Smooth muscle cell (in vitro differentiated cells): ENCODE results near the gene HCFC1. TPM values are rescaled to one million over a fixed set of nuclear protein-coding genes. Genes with fewer than 3 reads are reported as not detected.

Source experiments
- DNase-seq: peaks from one replicate; lab custom pipeline; 2025; ENCODE audit not compliant: unreplicated experiment; lab: John Stamatoyannopoulos, UW
- H2AFZ ChIP-seq: fragments of 200-600 bp; sonication (generic); 2 replicates; pipeline ENCODE4 v1.6.0; 2016; ENCODE audit warnings: antibody characterized with exemption, low read depth, mild to moderate bottlenecking
- H3F3A ChIP-seq: fragments of 200-600 bp; sonication (generic); 2 replicates; pipeline ENCODE4 v1.6.0; 2017; ENCODE audit warnings: antibody characterized with exemption, low read depth
- H3K27ac ChIP-seq: fragments of 200-600 bp; sonication (generic); 2 replicates; pipeline ENCODE4 v1.5.1; 2016; ENCODE audit warnings: low read depth, mild to moderate bottlenecking
- H3K27me3 ChIP-seq: fragments of 200-600 bp; sonication (generic); 2 replicates; pipeline ENCODE4 v1.6.1; 2016; ENCODE audit warnings: low read depth, mild to moderate bottlenecking
- H3K36me3 ChIP-seq: fragments of 200-600 bp; sonication (generic); 2 replicates; pipeline ENCODE4 v1.5.1; 2016; ENCODE audit warnings: low read depth
- H3K4me1 ChIP-seq: fragments of 200-600 bp; sonication (generic); 2 replicates; pipeline ENCODE4 v1.5.1; 2016; ENCODE audit warnings: low read depth
- H3K4me2 ChIP-seq: fragments of 200-600 bp; sonication (generic); 2 replicates; pipeline ENCODE4 v1.6.0; 2016; ENCODE audit warnings: mild to moderate bottlenecking
- H3K4me3 ChIP-seq: fragments of 200-600 bp; sonication (generic); 2 replicates; pipeline ENCODE4 v1.5.1; 2016; ENCODE audit warnings: mild to moderate bottlenecking
- H3K79me2 ChIP-seq: fragments of 200-600 bp; sonication (generic); 2 replicates; pipeline ENCODE4 v1.6.0; 2016; ENCODE audit warnings: low read depth, mild to moderate bottlenecking
- H3K9ac ChIP-seq: fragments of 200-600 bp; sonication (generic); 2 replicates; pipeline ENCODE4 v1.6.0; 2016; ENCODE audit warnings: low read depth
- H3K9me3 ChIP-seq: fragments of 200-600 bp; sonication (generic); replicated peaks from 2 replicates; pipeline ENCODE4 v1.5.1; 2016; ENCODE audit warnings: low read depth
- H4K20me1 ChIP-seq: fragments of 200-600 bp; sonication (generic); 2 replicates; pipeline ENCODE4 v1.6.0; 2016; ENCODE audit warnings: low read depth
- WGBS: methylation state at CpG from one replicate; pipeline ENCODE4 v1.1.7; 2016; ENCODE audit warnings: low lambda C conversion rate; 5-methylcytosine and 5-hydroxymethylcytosine counted together
- polyA plus RNA-seq: library from polyadenylated mRNA; unstranded; fragments of >200 nt; fragmentation: Nextera tagmentation; extraction: Ambion mirVana; gene quantifications from 2 replicates; pipeline ENCODE4 v1.2.1, GENCODE V29; 2016
- total RNA-seq: library from RNA; depleted of rRNA; stranded (reverse); fragments of >200 nt; gene quantifications from 2 replicates; pipeline ENCODE4 v1.2.3, GENCODE V29; 2014
- TF ChIP-seq, protein P1 (sequence below): fragments of 200-600 bp; sonication (generic); IDR thresholded peaks from 2 replicates; pipeline ENCODE4 v1.5.1; 2017; ENCODE audit warnings: borderline replicate concordance, mild to moderate bottlenecking, antibody characterized with exemption; ENCODE audit not compliant: insufficient read depth, poor library complexity, severe bottlenecking

The HCFC1 gene
- total and polyA plus RNA-seq, 2 experiments from 2014 or later, result 22.8 to 23.3 TPM

DNA sequence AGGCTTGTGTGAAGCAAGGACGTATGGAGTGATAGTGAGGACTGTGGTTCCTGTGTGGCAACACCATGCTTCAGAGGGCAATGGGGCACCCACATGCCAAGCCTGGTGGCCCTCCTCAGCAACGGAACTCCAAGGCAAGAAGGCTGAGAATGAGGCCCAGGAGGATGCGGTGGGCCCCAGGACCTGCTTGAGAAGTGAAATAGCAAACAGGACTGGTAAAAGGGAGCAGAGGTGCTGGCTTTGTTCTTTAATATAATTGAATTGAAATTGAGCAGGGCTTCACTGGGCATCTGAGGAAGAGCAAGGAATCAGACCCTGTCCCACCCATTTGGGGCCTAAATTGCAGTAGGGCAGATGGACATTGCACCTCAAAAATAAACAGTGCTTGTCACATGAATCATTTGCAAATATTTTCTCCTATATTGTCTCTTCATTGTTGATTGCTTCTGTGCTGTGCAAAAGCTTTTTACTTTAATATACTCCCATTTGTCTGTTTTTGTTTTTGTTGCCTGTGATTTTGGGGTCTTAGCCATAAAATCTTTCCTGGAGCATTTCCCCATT lies 3.2 kb upstream of the HCFC1 start:
- no peak for DNase-seq
- Histone ChIP-seq H3K36me3 (no peaks in the 10 kb centered on the region), H3K79me2 (peaks cover 2% of the 10 kb centered on the region), H3F3A (no peaks in the 10 kb centered on the region), H3K9ac (no peak overlapping the region), H3K27me3 (no peaks in the 10 kb centered on the region), H3K27ac (no peak overlapping the region), H3K4me3 (no peak overlapping the region), H4K20me1 (peaks cover 8% of the 10 kb centered on the region), H2AFZ (no peak overlapping the region), H3K9me3 (no peaks in the 10 kb centered on the region), H3K4me1 (no peaks in the 10 kb centered on the region), H3K4me2 (no peak overlapping the region)
- TF ChIP-seq, protein P1, sequence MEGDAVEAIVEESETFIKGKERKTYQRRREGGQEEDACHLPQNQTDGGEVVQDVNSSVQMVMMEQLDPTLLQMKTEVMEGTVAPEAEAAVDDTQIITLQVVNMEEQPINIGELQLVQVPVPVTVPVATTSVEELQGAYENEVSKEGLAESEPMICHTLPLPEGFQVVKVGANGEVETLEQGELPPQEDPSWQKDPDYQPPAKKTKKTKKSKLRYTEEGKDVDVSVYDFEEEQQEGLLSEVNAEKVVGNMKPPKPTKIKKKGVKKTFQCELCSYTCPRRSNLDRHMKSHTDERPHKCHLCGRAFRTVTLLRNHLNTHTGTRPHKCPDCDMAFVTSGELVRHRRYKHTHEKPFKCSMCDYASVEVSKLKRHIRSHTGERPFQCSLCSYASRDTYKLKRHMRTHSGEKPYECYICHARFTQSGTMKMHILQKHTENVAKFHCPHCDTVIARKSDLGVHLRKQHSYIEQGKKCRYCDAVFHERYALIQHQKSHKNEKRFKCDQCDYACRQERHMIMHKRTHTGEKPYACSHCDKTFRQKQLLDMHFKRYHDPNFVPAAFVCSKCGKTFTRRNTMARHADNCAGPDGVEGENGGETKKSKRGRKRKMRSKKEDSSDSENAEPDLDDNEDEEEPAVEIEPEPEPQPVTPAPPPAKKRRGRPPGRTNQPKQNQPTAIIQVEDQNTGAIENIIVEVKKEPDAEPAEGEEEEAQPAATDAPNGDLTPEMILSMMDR, result no peak
- 81% methylated on average over 3 of the region's 3 CpGs for WGBS

DNA sequence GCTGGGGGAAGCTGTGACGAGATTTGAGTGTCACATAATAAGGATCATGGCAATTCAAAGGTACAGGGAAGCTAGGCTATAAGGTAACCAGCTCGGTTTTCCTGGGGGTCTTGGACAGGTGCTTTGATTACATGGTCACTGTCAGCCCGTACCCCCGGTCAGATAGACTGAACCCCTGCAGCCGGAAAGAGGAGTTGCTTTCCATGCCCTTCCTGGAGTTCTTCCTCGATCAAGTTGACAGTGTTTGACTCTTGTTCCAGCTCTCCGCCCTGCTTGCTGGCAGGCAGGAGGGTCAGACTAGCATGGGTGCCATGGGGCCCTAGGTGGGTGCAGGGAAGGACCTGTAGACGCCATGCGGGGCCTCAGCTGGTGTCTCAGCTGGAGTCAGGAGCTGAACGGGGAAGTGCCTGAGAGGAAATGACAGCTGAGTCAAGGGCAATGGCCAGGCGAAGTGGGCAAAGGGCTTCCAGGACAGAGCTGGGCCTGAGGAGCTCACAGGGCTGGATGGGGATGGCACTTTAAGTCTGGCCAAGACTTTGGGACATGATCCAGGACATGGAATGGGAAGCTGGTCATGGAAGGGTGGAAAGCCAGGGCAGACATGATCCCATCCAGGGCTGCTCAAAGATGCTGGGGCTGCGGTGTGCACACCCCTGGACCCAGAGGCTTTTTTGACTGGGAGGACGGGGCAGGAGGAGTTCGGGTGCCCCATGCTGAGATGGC lies 2.5 kb upstream of the HCFC1 start:
- TF ChIP-seq, protein P1, result no peak
- H3F3A ChIP-seq, result no peaks in the 10 kb centered on the region
- peaks cover 7% of the 10 kb centered on the region for H3K79me2 ChIP-seq
- H3K36me3 ChIP-seq, result no peaks in the 10 kb centered on the region
- no peak overlapping the region for H3K9ac ChIP-seq
- H3K27ac ChIP-seq, result no peak overlapping the region
- WGBS, result 83% methylated on average over 14 of the region's 14 CpGs
- no peaks in the 10 kb centered on the region for H3K27me3 ChIP-seq
- peaks cover 14% of the 10 kb centered on the region for H4K20me1 ChIP-seq
- H3K4me3 ChIP-seq, result no peak overlapping the region
- no peaks in the 10 kb centered on the region for H3K9me3 ChIP-seq
- peak overlapping the region; percentile 87 for H3K4me2 ChIP-seq
- no peak for DNase-seq
- H3K4me1 ChIP-seq, result no peaks in the 10 kb centered on the region
- no peak overlapping the region for H2AFZ ChIP-seq

DNA sequence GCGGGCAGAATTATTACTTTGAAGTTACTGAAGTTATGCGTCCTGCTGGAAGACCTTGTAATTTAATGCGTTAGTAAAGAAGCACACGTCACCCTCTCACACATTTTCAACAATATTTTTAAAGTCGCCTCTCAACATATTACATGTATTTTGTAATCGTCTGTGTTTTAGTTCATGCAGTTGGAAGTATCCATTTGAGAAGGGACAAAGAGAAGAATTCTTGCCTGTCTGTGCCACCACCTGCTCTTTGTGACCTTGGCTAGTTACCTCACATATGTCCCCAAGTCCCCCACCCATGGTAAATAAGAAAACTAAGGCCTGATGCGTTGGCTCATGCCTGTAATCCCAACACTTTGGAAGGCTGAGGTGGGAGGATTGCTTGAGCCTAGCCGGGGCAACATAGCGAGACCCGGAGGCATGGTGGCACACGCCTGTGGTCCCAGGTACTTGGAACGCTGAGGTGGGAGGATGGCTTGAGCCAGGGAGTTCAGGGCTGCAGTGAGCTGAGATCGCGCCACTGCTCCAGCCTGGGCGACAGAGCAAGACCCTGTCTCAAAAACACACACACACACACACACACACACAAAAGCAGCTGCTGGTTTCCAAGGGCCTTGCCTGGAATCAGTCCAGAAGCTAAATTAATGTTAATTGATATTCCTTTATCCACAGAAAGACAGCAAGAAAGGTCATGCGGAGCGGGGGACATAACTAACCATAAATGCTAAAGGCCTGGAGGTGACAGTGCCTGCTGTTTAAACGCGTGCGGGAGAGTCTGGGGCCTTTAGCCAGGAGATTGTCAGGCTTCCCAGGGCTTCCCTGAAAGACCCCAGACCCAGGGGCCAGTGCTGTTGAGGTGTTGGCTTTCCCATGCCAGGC lies 1.7 kb upstream of the HCFC1 start:
- no peaks in the 10 kb centered on the region for H3K4me1 ChIP-seq
- H3F3A ChIP-seq, result no peaks in the 10 kb centered on the region
- peak overlapping the region; percentile 72 for H3K4me3 ChIP-seq
- peak overlapping the region; percentile 87 for H3K4me2 ChIP-seq
- WGBS, result 67% methylated on average over 20 of the region's 20 CpGs
- no peaks in the 10 kb centered on the region for H3K27me3 ChIP-seq
- no peaks in the 10 kb centered on the region for H3K9me3 ChIP-seq
- peak overlapping the region; percentile 99 for H3K27ac ChIP-seq
- H4K20me1 ChIP-seq, result peaks cover 22% of the 10 kb centered on the region
- no peak overlapping the region for H2AFZ ChIP-seq
- no peaks in the 10 kb centered on the region for H3K36me3 ChIP-seq
- H3K79me2 ChIP-seq, result peaks cover 14% of the 10 kb centered on the region
- no peak for DNase-seq
- peak overlapping the region; percentile 60 for H3K9ac ChIP-seq
- TF ChIP-seq, protein P1, result no peak
